ENCODE results near the gene VSTM2B.
"Not testable (repeated sequence)": the region's sequence is repeated elsewhere in the genome, so short reads cannot be mapped to it uniquely, and the experiment has no call there.

The VSTM2B gene

DNA sequence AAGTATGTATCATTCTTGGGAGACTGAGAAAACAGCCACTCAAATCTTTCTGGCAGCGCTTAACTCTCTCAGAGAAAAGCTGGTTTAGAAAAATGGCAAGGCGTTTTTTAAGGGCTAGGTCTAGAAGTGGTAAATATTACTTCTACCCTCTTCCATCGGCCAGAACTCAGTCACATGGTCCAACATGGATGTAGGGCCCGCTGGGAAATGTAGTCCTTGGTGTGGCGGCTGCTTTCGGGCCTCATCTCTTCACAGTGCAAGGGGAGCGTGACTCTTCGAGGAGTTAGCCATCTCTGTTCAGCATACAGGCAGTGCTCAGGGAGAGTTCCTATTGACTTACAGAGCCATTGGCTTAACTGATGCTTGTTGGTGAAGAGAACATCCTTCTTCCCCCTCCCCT lies 6.3 kb downstream of the VSTM2B start:
- no peak for DNase-seq

GRCh38 chr19:29532956-29533355 lies 7.2 kb downstream of the VSTM2B start:
- no peak for DNase-seq

- no peak for DNase-seq
These were observed 8.1 kb downstream of the VSTM2B start for GRCh38 chr19:29533578-29534544.

DNA sequence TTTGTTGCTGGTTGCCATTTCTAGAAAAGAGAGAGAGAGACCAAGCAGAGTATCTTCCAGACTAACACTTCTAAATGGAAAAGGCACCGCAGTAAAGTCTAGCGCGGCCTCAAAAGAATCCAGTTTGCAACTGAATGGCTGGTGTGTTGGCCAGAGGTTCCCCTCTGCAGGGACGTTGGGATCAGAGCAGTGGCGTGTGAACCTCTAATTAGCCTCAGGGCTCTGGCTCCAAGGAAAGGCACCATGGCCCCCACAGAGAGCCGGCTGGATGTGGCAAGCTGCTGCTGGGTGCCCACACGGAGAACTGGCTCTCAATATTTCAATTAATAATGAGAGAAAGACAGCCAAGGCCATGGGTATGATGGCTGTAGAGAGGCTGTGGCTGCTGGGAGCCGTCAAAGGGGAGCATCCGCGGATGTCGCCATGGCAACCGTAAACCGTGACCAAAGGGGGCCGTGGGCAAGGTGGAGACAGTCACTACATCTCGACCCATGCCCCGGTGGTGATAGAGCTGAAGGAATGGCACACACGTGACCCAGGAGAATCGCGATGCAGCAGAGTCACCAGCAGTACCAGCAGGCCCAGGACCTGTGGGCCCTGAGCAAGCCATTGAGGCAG lies 9.5 kb downstream of the VSTM2B start:
- DNase-seq, result no peak

DNA sequence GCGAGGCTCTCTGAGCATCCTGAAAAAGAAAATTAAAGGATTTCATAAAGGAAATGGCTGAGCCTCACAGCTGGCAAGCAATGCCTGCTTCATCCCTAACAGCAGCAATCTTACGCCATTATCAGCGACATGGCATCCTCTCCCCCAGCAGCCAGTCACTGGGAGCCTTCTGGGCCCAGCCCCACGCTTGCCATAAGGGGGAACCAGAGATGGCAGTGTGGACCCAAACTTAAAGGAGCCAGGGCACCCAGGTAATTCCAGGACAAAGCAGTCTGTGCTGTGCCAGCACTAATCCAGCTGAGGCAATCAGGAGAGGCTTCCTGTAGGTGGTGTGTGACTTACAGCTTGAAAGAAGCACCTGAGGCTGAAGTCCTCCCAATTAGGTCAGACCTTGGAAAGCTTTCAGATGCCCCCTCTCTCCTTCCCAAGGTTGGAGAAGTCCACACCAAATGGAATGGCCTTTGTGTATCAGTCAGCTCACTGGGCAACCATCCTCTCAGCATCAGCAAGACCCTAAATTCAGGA lies 10.3 kb downstream of the VSTM2B start:
- no peak for DNase-seq

DNA sequence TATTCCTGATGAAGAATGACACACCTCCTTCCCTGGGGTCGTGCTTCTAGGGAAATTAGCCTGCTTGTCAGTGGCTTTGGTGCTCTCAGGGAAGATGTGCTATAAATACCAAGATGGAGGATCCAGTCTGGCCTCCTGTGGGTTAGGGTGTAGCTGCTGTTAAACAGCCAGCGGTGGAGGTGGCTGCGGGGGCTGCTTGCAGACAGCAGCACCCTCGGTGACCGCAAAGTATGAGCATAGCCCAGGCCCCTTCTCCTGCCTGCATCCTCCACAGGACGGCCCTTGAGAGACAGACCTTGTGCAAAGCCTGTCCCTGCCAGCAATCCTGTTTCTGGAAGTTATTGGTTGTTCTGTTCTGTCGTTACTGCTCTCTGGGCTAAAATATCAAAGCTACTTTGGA lies 11.4 kb downstream of the VSTM2B start:
- DNase-seq, result no peak

GRCh38 chr19:29537601-29538000 lies 11.8 kb downstream of the VSTM2B start:
- no peak for DNase-seq

DNA sequence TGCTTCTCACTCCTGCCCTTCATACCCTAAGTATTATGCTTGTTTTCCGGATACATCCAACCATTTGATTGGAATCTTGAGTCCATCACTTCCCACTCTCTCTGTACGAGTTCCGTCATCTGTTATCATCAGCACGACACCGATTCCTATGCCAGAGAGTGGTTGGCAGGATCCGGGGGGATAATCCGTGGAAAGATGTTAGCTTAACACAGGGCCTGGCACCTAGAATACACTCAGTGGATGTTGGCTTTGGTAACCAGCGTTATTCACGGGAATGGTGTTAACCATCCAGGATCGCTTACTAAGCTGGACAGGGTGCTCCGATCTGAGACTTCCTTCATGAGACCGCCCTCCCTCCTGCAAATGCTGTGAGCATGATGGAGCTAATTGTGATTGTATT lies 12.4 kb downstream of the VSTM2B start:
- no peak for DNase-seq

- no peak for DNase-seq
These were observed 12.9 kb downstream of the VSTM2B start for GRCh38 chr19:29538651-29539050.

DNA sequence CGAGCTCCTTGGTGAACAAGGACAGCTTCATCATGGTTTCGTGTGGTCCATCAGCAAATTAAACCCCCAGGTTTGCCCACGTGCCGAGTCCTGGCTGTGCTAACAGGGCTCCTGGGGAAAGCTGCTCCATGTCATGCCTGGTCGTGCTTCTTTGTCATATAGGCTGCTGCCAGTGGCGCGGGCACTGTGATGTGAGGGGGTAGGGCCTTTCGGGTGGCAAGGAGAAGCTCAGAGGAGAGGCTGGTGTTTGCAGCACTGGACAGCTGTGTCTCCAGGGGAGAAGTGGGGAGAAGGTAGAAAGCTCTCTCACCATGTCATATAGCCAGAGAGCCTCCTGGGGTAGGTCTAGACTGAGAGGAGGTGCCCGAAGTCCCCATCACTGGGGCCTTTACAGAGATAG lies 13.3 kb downstream of the VSTM2B start:
- DNase-seq, result no peak

DNA sequence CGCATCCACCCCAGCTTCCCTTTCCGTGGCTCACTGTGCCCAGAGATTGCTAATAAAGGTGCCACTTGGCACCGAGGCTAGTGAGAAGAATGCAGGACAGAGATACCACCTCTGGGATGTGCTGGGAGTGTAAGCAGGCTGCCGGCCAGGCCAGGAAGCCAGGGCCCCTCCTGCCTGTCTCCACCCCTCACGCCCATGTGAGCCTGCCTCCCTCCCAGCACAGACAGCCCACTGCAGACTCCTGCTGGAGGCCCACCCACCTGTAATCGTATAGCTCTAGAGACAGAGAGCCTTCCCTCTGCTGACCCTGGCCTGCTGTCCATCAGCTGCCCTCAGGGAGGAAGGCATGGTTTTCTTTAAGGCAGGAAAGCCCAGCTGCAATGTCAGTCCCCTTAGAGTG lies 13.9 kb downstream of the VSTM2B start:
- DNase-seq, result no peak

DNA sequence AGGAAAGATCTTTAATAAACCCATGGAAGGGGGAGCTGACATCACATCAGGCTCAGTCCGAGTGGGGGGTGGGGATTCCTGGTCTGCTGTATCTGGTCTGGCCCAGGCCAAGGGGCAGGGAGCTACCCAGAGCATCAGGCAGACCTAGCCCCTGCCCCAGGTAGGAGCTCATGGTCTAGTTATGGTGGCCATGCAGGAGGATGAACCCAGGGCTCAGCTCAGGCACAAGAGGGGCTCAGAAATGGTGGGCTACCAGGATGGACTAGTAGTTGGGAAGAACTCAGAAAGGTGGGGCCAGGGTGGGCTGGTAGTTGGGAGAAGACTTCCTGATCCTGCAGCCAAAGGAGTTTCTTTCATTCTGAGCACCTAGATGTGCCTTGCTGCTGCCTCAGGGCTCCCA lies 14.3 kb downstream of the VSTM2B start:
- DNase-seq, result no peak

DNA sequence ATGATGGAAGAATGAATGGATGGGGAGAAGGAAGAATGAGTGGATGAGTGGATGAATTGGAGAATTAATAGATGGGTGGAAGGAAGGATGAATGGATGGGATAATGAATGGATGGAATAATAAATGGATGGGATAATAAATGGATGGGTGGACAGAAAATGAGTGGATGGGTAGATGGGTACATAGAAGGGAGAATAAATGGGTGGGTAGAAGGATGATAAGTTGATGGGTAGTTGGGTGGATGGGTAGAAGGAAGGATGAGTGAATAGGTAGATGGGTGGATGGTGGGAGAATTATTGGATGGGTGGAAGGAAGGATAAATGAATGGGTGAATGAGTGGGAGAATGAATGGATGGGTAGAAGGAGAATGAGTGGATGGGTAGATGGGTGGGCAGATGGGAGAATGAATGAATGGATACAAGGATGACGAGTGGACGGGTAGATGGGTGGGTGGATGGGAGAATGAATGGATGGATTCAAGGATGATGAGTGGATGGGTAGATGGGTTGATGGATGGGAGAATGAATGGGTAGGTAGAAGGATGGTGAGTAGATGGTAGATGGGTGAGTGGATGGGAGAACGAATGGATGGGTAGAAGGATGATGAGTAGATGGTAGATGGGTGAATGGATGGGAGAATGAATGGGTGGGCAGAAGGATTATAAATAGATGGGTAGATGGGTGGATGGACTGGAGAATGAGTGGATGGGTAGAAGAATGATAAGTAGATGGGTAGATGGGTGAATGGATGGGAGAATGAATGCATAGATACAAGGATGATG lies 15.9 kb downstream of the VSTM2B start:
- DNase-seq, result no peak

DNA sequence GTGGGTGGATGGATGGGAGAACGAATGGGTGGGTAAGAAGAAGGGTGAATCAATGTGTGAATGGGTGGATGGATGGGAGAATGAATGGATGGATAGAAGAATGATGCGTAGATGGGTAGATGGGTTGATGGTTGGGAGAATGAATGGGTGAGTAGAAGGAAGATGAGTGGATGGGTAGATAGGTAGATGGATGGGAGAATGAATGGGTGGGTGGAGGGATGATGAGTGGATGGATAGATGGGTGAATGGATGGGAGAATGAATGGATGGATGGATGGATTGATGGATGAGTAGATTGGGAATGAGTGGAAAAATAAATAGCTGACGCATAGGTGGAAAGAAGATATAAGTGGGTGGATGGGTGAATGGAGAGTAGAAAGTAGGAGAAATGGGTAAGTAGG lies 16.5 kb downstream of the VSTM2B start:
- no peak for DNase-seq

DNA sequence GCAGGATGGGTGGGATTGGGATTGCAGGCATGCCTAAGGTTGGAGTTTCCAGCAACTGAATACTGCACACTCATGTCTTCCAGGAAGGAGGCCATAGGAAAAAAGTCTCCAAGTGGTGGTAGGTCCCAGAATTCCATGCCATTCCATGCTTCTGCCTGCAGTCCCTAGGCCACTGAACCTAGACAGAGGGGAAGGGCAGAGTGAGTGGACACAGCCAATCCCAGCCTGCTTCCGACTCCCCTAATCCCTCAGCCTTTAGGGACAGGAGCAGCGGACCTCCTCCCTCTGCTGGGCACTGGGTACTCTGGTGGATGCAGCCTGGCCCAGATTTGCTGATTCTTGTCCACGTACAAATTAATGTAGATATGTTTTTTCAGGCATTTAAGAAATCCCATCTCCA lies 17.0 kb downstream of the VSTM2B start:
- DNase-seq, result no peak

GRCh38 chr19:29543381-29543780 lies 17.6 kb downstream of the VSTM2B start:
- DNase-seq, result no peak

DNA sequence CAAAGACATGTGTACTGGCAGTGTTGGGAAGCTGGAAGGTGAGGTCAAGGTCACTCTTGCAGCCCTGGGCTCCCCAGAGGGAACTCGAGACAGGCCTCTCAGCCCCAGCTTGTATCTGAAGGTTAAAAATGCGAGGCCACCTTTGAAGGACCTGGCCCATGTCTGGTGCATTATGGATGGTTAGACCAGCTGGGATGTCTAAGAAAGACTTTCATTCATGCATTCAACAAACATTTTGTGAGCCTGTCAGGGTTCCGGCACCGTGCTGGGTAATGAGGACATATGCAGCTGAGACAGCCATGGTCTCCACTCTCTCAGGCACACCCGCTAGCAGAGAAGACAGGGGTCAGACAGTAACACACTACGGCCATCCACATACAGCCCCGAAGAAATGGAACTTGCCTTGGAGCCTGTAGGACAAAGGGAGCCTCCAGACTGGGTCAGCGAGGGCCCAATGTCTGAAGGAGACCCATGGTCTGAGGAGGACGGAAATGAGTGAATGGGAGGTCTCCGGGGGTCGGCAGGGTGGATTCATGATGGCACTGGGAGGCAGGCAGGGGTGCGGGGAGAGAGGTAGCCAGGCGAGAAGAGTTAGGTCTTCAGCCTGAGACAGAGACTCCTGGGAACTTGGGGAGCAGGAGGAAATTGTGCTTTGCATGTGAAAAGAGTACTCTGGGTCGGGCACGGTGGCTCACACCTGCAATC lies 19.0 kb downstream of the VSTM2B start:
- DNase-seq, result no peak

- not testable (repeated sequence) for DNase-seq
These were observed 19.7 kb downstream of the VSTM2B start for GRCh38 chr19:29545447-29545846.

- no peak for DNase-seq
These were observed 20.2 kb downstream of the VSTM2B start for GRCh38 chr19:29545866-29546582.

GRCh38 chr19:29546583-29547190 lies 20.9 kb downstream of the VSTM2B start:
- no peak for DNase-seq

GRCh38 chr19:29547361-29547960 lies 21.7 kb downstream of the VSTM2B start:
- no peak for DNase-seq
